HG02943 (cell line): ENCODE results near the gene NCAPH2.
"Not testable (repeated sequence)": the region's sequence is repeated elsewhere in the genome, so short reads cannot be mapped to it uniquely, and the experiment has no call there.

Experiments
- ATAC-seq: cut with Tn5 transposase; IDR thresholded peaks from one replicate; pipeline ENCODE4 v1.9.1; 2021; ENCODE audit warnings: mild to moderate bottlenecking, low read depth, moderate library complexity; ENCODE audit not compliant: unreplicated experiment

NCAPH2 gene

DNA sequence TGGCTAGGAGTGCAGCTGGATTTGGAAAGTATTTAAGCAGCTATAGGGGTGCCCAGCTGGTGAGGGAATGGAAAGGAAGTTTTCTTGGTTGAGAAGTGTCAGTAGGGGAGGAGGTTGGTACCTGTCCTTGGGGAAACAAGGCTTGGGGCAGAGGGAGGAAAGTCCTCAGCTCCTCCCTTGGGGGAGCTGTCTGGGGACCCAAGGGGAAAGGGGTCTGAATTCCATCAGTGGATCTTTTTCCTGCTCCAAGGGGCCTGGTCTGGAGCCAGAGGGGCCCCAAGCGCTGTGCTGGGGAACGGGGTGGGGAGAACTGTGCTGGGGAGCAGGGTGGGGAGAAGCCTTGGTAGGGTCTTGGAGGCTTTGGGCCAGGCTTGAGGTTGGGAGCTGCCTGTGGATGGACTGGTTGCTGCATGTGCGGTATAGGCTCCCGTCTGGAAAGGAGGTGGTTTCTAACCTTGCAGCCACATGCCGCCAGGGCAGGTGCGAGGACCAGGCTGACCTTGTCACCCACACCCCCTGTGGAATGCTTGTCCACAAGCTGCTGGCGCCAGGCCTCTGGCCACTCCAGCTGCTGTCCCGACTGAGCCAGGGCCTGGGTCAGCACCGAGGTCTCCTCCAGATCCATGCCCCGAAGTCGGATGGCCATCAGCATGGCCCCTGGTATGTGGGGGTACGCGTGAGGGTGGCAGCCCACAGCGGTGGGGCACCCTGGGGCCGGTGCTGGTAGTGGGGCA is 20.8 kb downstream of the NCAPH2 start:
- no peak for ATAC-seq

DNA sequence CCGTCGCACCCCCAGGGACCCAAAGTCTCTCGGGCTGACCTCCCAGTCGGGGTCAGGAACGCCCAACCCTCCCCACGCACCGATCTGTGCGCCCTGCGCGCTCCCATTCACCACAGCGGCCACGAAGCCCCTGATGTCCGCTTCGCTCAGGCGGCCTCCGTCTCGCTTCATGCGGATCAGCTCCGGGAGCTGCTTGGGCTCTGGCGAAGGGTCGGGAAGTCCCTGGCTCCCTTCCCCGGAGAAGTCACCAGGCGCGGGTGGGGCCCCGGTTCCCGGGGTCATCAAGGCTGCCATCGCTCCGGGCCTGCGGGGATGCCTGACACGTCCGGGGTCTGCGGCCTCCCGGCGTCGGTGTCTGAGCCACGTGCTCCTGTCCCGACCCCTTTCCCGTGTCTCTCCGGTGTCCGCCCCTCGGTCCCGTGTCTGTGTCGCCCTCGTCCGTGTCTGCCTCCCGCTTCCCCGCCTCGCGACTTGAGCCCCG is 21.4 kb downstream of the NCAPH2 start:
- ATAC-seq: no peak

DNA sequence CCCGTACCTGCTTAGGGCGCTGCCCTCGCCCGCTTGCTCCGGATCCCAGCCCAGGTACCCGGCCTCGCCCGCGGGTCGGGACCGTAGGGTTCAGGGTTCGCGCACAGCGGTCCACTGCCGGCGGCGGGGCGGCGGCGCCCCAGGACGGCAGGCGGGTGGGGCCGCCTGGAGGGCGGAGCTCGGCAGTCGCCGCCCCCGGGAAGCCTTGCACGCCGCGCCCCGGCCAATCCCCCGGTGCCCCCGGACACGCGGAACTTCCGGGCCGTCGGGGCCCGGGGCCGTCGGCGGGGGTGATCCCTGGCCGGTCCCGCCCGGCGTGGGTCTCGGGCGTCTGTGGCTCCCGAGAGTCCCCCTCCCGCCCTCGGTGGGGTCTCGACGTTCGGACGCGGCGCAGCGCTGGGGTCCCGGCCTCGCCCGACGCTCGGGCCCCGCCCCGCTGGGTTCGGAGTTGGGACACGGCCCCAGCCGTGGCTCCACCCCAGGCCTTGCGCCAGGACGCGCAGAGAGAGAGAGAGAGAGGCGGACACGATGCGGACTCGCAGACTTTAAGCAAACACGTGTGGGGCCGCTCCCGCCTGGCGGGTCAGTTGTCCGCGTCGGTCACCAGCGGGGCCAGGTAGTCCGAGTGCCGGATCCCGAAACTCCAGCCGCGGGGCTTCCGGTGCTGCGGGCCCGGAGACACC is 22.0 kb downstream of the NCAPH2 start, which contains the start of gene TYMP:
Gene TYMP (minus strand): TSS at position 116 of the 683 bp plus-strand sequence. CDS start 303 bp downstream, outside the sequence.
- ATAC-seq: no peak

DNA sequence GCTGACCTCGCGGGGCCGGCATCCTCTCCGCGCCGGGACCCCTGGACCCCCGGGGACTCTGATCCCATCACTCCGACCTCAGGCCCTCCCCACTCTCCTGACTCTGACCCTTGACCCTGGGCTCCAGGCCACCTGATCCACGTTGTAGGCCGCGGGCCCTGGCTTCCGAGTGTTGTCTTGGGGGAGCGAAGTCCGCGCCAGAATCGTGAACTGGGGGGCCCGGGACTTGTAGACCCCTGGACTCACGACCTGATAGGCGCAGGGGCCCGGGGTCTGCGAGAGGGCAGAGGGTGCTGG is 22.5 kb downstream of the NCAPH2 start:
- ATAC-seq: no peak

- ATAC-seq: no peak
These were observed 23.0 kb downstream of the NCAPH2 start for GRCh38 chr22:50530877-50531545.

DNA sequence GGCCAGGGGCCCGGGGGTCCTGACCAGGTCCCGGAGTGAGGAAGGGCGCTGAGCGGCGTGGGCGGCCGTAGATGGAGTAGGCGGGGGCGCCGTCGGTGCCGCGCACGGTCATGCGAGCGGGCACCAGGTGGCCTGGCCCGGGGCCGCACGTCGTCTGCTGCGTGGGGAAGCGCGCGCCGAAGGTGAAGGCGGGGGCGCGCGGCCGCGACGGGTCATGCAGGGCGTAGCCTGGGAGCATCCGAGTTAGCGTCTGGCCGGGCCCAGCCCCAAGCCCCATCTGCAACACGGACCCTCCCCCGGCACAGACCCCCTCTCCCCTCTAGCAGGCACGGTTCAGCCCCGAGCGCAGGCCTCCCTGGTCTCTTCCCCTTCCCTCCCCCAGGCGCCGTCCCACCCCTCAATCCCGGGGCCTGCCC is 23.5 kb downstream of the NCAPH2 start:
- no peak for ATAC-seq

GRCh38 chr22:50531962-50532674 is 24.1 kb downstream of the NCAPH2 start:
- no peak for ATAC-seq

DNA sequence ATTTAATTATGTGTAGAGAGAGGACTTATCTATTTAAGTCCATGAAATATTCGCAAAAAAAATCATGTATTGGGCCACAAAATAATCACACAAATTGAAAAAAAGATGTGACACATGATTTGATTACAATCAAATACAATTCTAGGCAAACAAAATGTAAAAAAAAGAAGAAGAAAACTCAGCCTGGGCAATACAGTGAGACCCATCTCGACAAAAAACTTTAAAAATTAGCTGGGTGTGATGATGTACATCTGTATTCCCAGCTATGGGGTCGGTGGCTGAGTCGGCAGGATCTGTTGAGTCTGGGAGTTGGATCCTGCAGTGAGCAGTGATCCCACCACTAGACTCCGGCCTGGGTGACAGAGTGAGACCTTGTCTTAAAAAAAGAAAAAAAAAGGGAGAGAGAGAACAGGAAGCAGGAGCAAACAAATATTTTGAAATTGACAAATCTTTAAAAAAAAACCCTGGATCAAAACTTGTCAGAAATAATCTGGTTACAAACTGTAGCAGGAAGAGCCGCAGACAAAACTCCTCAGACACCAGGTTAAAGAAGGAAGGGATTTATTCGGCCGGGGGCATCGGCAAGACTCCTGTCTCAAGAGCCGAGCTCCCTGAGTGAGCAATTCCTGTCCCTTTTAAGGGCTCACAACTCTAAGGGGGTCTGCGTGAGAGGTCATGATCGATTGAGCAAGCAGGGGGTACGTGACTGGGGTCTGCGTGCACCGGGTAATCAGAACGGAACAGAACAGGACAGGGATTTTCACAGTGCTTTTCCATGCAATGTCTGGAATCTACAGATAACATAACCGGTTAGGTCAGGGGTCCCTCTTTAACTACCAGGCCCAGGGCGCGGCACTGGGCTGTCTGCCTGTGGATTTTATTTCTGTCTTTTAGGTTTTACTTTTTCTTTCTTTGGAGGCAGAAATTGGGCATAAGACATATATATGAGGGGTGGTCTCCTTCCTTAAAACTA is 25.1 kb downstream of the NCAPH2 start:
- no peak for ATAC-seq

DNA sequence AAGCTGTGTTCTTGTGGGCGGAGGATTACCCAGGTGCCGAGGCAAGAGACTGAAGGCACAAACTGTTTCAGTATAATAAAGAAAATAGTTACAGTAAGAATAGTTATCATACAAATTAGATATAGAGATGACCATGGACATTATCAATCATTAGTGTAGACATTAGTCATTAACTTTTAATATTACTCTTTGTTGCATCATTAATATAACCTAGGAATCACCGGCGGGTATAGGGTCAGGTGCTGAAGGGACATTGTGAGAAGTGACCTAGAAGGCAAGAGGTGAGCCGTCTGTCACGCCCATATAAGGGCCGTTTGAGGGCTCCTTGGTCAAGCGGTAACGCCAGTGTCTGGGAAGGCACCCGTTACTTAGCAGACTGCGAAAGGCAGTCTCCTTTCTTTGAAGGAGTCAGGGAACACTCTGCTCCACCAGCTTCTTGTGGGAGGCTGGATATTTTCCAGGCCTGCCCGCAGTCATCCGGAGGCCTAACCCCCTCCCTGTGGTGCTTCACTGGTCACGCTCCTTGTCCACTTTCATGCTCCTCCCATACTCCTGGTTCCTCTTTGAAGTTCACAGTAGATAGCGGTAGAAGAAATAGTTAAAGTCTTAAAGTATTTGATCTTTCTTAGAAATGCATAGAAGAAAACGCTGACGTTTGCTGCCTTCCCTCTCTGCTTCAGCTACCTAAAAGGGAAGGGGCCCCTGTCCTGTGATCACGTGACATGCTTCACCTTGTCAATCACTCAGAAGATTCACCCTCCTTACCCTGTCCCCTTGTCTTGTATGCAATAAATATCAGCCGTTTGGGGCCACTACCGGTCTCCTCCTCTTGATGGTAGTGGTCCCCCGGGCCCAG is 26.1 kb downstream of the NCAPH2 start:
- not testable (repeated sequence) for ATAC-seq

GRCh38 chr22:50535113-50535512 is 27.1 kb downstream of the NCAPH2 start:
- no peak for ATAC-seq

GRCh38 chr22:50536226-50536625 is 28.2 kb downstream of the NCAPH2 start:
- ATAC-seq: no peak

GRCh38 chr22:50537765-50538164 is 29.7 kb downstream of the NCAPH2 start:
- no peak for ATAC-seq

- ATAC-seq: no peak
These were observed 32.4 kb downstream of the NCAPH2 start for GRCh38 chr22:50540381-50540780.

DNA sequence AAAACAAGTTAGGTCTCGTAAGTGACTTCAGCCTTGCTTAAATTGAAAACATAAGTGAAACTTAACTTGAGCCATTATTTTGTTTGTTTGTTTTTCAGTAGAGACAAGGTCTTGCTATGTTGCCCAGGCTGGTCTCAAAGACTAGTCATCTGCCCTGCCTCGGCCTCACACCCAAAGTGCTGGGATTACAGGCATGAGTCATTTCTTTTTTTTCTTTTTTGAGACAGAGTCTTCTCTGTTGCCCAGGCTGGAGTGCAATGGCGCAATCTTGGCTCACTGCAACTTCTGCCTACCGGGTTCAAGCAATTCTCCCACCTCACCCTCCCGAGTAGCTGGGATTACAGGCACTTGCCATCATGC is 33.6 kb downstream of the NCAPH2 start:
- not testable (repeated sequence) for ATAC-seq

- ATAC-seq: no peak
These were observed 34.4 kb downstream of the NCAPH2 start for GRCh38 chr22:50542416-50542927.

DNA sequence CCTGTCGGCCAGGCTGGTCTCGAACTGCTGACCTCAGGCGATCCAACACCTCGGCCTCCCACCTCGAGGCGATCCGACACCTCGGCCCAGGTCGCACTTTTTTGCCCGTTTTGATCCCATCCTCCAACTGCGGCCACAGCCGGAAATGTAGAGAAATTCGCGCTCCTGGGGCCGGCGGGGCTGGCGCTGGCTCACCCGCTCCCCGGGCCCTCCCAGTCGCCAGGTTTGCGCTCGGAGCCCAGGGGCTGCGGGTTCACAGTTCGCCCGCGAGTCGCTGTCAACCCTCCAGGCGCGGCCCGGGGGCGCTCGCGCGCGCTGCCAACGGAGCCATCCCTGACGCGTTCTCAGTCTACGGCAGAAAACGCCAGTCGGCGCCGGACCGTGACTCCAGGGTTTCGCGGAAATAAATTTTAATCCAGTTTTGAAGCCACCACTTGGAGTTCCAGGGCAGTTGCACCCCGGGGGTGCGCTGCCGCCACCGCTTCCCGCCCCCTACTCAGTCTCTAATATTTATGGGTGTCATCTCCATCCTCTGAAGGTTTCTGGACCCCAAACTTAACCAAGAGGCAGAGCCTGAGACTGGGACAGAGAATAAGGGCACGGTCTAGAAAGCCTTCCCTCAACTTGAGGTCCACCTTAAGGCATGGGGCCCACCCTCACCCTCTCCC is 36.2 kb downstream of the NCAPH2 start:
- ATAC-seq: no peak

GRCh38 chr22:50544746-50545253 is 36.8 kb downstream of the NCAPH2 start:
- no peak for ATAC-seq
